Coronary artery (tissue), 2 donors: ENCODE results near the gene ACP7.
"Not testable (repeated sequence)": the region's sequence is repeated elsewhere in the genome, so short reads cannot be mapped to it uniquely, and the experiment has no call there.

Experiments used
- DNase-seq: peaks from one replicate; pipeline ENCODE4 v3.0.0-alpha.2; 2017; ENCODE audit warnings: low spot score
- H3K27ac ChIP-seq, 2 donors: fragments of 200-600 bp; sonication (generic); one replicate each; pipeline ENCODE4 v1.5.1; 2016 to 2019
- H3K4me3 ChIP-seq: fragments of 200-600 bp; sonication (generic); 2 replicates; pipeline ENCODE4 v1.5.1; 2016; ENCODE audit warnings: mild to moderate bottlenecking, moderate library complexity
- TF ChIP-seq, protein P1 (sequence below): fragments of 200-600 bp; sonication (generic); IDR thresholded peaks from one replicate; pipeline ENCODE4 v1.5.1; 2019; ENCODE audit warnings: antibody characterized with exemption

The ACP7 gene

DNA sequence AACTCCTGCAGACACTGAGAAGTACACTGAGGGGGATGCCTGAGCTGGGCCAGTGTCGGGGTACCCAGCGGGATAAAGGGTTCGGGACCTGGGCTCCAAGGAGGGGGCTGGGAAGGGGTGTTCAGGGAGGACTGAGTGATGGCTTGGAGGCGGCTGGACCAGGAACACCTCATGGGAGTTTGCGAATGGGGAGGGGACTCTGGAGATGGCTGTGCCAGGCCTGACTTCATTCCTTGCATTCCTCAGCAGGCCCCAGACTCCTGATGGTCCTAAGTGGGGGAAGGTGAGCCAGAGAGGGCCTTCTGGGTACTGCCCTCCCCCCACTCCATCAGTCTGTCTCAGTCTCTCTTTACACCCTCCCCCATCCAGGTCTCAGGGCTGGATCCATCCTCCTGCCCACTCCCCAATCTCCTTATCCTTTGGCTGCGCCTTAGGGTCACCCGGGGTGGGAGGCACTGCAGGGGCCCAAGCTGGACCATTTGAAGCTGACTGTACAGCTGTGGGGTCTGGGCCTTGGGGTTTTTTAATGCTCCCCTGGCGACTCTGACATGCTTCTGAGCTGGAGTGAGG lies 55.2 kb downstream of the ACP7 start:
- H3K4me3 ChIP-seq = no peak overlapping the region
- H3K27ac ChIP-seq = peak overlapping the region in 1 of 2 donors; percentile 31
- TF ChIP-seq, protein P1, sequence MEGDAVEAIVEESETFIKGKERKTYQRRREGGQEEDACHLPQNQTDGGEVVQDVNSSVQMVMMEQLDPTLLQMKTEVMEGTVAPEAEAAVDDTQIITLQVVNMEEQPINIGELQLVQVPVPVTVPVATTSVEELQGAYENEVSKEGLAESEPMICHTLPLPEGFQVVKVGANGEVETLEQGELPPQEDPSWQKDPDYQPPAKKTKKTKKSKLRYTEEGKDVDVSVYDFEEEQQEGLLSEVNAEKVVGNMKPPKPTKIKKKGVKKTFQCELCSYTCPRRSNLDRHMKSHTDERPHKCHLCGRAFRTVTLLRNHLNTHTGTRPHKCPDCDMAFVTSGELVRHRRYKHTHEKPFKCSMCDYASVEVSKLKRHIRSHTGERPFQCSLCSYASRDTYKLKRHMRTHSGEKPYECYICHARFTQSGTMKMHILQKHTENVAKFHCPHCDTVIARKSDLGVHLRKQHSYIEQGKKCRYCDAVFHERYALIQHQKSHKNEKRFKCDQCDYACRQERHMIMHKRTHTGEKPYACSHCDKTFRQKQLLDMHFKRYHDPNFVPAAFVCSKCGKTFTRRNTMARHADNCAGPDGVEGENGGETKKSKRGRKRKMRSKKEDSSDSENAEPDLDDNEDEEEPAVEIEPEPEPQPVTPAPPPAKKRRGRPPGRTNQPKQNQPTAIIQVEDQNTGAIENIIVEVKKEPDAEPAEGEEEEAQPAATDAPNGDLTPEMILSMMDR = no peak
- no peak for DNase-seq

GRCh38 chr19:39139971-39140453 lies 55.8 kb downstream of the ACP7 start:
- H3K27ac ChIP-seq = peak overlapping the region in 1 of 2 donors; percentile 31

GRCh38 chr19:39140594-39140993 lies 56.4 kb downstream of the ACP7 start:
- TF ChIP-seq, protein P1 = no peak
- no peak for DNase-seq
- Histone ChIP-seq H3K27ac (no peak overlapping the region), H3K4me3 (no peak overlapping the region)

More at GRCh38 chr19:39139971-39140453, 55.8 kb downstream of the ACP7 start:
- no peak overlapping the region for H3K4me3 ChIP-seq
- TF ChIP-seq, protein P1 = no peak
- no peak for DNase-seq

- no peak for DNase-seq
- TF ChIP-seq, protein P1 = no peak
- no peak overlapping the region for H3K4me3 ChIP-seq
- no peak overlapping the region for H3K27ac ChIP-seq
Measured at GRCh38 chr19:39141929-39142328, 57.8 kb downstream of the ACP7 start.

- H3K27ac ChIP-seq = no peak overlapping the region
- no peak for DNase-seq
- TF ChIP-seq, protein P1 = no peak
- no peak overlapping the region for H3K4me3 ChIP-seq
Measured at GRCh38 chr19:39142630-39143029, 58.5 kb downstream of the ACP7 start.

DNA sequence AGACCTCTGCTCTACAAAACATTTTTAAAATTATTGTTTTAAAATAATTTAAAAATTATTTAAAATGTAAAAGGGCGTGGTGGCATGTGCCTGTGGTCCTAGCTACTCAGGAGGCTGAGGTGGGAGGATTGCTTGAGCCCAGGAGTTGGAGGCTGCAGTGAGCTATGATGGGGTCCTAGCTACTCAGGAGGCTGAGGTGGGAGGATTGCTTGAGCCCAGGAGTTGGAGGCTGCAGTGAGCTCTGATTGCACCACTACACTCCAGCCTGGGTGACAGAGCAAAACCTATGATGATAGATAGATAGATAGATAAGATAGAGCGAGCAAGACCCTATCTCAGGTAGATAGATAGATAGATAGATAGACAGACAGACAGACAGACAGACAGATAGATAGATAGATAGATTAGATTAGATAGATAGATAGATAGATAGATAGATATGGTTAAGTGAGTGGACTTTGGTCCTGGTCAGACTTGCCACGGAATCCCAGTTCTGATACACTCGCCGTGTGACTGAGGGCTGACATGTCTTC lies 59.7 kb downstream of the ACP7 start:
- H3K27ac ChIP-seq = peak overlapping the region in 1 of 2 donors; percentile 73
- not testable (repeated sequence) for DNase-seq, H3K4me3 ChIP-seq

GRCh38 chr19:39144290-39145071 lies 60.3 kb downstream of the ACP7 start:
- DNase-seq = no peak
- H3K4me3 ChIP-seq = peak overlapping the region; percentile 50
- peak overlapping the region in 1 of 2 donors; percentile 73 for H3K27ac ChIP-seq
- TF ChIP-seq, protein P1 = no peak
